IMR-90 (cell line): ENCODE results near the gene LDAH.
"Not testable (repeated sequence)": the region's sequence is repeated elsewhere in the genome, so short reads cannot be mapped to it uniquely, and the experiment has no call there.

Source experiments
- CEBPB ChIP-seq: IDR thresholded peaks from 2 replicates; pipeline ENCODE4 v1.6.1; 2012; ENCODE audit warnings: low read depth, low read length, improper control_type of control experiment
- CHD1 ChIP-seq: IDR thresholded peaks from 2 replicates; pipeline ENCODE4 v1.6.1; 2012; ENCODE audit warnings: low read depth, low read length, improper control_type of control experiment
- MXI1 ChIP-seq: IDR thresholded peaks from 2 replicates; pipeline ENCODE4 v1.6.1; 2012; ENCODE audit warnings: low read depth, mild to moderate bottlenecking, low read length, moderate library complexity, borderline replicate concordance
- POLR2A ChIP-seq: IDR thresholded peaks from 2 replicates; pipeline ENCODE4 v1.6.1; 2012; ENCODE audit warnings: mild to moderate bottlenecking, low read depth, low read length
- RAD21 ChIP-seq: IDR thresholded peaks from 2 replicates; pipeline ENCODE4 v1.6.1; 2012; ENCODE audit warnings: low read length, improper control_type of control experiment
- RCOR1 ChIP-seq: IDR thresholded peaks from 2 replicates; pipeline ENCODE4 v1.6.1; 2012; ENCODE audit warnings: mild to moderate bottlenecking, low read length, improper control_type of control experiment; ENCODE audit not compliant: insufficient replicate concordance
- SMC3 ChIP-seq: fragments of 150-350 bp; IDR thresholded peaks from 2 replicates; pipeline ENCODE4 v1.6.1; 2016; ENCODE audit warnings: low read depth, mild to moderate bottlenecking, antibody characterized with exemption, low read length, moderate library complexity
- TF ChIP-seq, protein P1 (sequence below): conservative IDR thresholded peaks from 2 replicates; pipeline ENCODE4 v1.5.1; 2012; ENCODE audit warnings: mild to moderate bottlenecking, low read depth, low read length, improper control_type of control experiment

DNA sequence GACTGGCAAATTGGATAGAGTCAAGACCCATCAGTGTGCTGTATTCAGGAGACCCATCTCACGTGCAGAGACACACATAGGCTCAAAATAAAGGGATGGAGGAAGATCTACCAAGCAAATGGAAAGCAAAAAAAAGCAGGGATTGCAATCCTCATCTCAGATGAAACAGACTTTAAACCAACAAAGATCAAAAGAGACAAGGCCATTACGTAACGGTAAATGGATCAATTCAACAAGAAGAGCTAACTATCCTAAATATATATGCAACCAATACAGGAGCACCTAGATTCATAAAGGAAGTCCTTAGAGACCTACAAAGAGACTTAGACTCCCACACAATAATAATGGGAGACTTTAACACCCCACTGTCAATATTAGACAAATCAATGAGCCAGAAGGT is 109.3 kb downstream of the LDAH start:
- not testable (repeated sequence) for TF ChIP-seq POLR2A, RAD21, RCOR1, SMC3, MXI1, CEBPB, CHD1
- TF ChIP-seq, protein P1, sequence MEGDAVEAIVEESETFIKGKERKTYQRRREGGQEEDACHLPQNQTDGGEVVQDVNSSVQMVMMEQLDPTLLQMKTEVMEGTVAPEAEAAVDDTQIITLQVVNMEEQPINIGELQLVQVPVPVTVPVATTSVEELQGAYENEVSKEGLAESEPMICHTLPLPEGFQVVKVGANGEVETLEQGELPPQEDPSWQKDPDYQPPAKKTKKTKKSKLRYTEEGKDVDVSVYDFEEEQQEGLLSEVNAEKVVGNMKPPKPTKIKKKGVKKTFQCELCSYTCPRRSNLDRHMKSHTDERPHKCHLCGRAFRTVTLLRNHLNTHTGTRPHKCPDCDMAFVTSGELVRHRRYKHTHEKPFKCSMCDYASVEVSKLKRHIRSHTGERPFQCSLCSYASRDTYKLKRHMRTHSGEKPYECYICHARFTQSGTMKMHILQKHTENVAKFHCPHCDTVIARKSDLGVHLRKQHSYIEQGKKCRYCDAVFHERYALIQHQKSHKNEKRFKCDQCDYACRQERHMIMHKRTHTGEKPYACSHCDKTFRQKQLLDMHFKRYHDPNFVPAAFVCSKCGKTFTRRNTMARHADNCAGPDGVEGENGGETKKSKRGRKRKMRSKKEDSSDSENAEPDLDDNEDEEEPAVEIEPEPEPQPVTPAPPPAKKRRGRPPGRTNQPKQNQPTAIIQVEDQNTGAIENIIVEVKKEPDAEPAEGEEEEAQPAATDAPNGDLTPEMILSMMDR: not testable (repeated sequence)
